ENCODE results near the gene PRKD2. TPM values are rescaled to one million over a fixed set of nuclear protein-coding genes. Genes with fewer than 3 reads are reported as not detected.
"Not testable (repeated sequence)": the region's sequence is repeated elsewhere in the genome, so short reads cannot be mapped to it uniquely, and the experiment has no call there.

The PRKD2 gene
- total and polyA plus RNA-seq, 3 donors from 2014 or later, result 22.6 to 35.4 (median 25.6) TPM

DNA sequence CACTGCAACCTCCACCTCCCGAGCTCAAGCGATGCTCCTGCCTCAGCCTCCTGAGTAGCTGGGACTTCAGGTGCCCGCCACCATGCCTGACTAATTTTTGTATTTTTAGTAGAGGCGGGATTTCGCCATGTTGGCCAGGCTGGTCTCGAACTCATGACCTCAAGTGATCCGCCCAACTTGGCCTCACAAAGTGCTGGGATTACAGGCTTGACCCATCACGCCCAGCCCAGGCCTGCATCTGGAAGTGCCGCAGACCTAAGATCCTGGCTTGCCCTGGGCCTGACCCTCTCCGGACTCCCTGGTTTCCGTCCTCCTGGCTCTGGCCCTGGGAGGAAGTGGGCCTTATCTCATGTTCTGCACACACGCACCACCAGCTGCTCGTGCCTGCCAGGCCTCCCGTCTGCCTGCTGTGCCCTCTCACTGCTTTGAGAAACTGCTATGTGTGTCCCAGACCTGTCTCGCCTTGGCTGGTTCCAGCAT, 87.3 kb downstream of the PRKD2 start:
- TF ChIP-seq POLR2A (IDR thresholded peaks at IDR 0.05), result no peak
- TF ChIP-seq, protein P1, sequence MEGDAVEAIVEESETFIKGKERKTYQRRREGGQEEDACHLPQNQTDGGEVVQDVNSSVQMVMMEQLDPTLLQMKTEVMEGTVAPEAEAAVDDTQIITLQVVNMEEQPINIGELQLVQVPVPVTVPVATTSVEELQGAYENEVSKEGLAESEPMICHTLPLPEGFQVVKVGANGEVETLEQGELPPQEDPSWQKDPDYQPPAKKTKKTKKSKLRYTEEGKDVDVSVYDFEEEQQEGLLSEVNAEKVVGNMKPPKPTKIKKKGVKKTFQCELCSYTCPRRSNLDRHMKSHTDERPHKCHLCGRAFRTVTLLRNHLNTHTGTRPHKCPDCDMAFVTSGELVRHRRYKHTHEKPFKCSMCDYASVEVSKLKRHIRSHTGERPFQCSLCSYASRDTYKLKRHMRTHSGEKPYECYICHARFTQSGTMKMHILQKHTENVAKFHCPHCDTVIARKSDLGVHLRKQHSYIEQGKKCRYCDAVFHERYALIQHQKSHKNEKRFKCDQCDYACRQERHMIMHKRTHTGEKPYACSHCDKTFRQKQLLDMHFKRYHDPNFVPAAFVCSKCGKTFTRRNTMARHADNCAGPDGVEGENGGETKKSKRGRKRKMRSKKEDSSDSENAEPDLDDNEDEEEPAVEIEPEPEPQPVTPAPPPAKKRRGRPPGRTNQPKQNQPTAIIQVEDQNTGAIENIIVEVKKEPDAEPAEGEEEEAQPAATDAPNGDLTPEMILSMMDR (IDR thresholded peaks at IDR 0.05), result no peak
- no peak overlapping the region for H3K4me3 ChIP-seq
- no peak for DNase-seq
- no peaks in the 10 kb centered on the region for H3K36me3 ChIP-seq (ENCODE audit: low read depth, missing control alignments)
- H3K27ac ChIP-seq, result no peak overlapping the region
- H3K27me3 ChIP-seq, result no peaks in the 10 kb centered on the region
- no peaks in the 10 kb centered on the region for H3K9me3 ChIP-seq
- WGBS, 2 donors, result 70 to 86% methylated on average over 13 to 15 of the region's 15 CpGs
- intact Hi-C loops (cut with DNase I; ENCODE audit: low total_unique reads), result no loop called here
- H3K4me1 ChIP-seq, result peaks cover 7% of the 10 kb centered on the region

- WGBS, 2 donors, result 87 to 89% methylated on average over 7 of the region's 7 CpGs
- H3K4me3 ChIP-seq; H3K4me1 ChIP-seq; H3K27ac ChIP-seq; intact Hi-C loops (cut with DNase I; ENCODE audit: low total_unique reads); H3K27me3 ChIP-seq; H3K36me3 ChIP-seq (ENCODE audit: low read depth, missing control alignments); DNase-seq; H3K9me3 ChIP-seq: not testable (repeated sequence)
These were observed 87.9 kb downstream of the PRKD2 start for GRCh38 chr19:46628970-46629369.

- intact Hi-C loops (cut with DNase I; ENCODE audit: low total_unique reads), result no loop called here
- H3K9me3 ChIP-seq, result no peaks in the 10 kb centered on the region
- WGBS, 2 donors, result 74 to 85% methylated on average over 12 to 14 of the region's 14 CpGs
- no peak for DNase-seq
- H3K27ac ChIP-seq, result no peak overlapping the region
- H3K36me3 ChIP-seq (ENCODE audit: low read depth, missing control alignments), result no peaks in the 10 kb centered on the region
- H3K27me3 ChIP-seq, result no peaks in the 10 kb centered on the region
- H3K4me3 ChIP-seq, result no peak overlapping the region
- H3K4me1 ChIP-seq, result peaks cover 4% of the 10 kb centered on the region
- TF ChIP-seq, protein P1 (IDR thresholded peaks at IDR 0.05), result no peak
- TF ChIP-seq POLR2A (IDR thresholded peaks at IDR 0.05), result no peak
These were observed 90.5 kb downstream of the PRKD2 start for GRCh38 chr19:46626446-46626845.

DNA sequence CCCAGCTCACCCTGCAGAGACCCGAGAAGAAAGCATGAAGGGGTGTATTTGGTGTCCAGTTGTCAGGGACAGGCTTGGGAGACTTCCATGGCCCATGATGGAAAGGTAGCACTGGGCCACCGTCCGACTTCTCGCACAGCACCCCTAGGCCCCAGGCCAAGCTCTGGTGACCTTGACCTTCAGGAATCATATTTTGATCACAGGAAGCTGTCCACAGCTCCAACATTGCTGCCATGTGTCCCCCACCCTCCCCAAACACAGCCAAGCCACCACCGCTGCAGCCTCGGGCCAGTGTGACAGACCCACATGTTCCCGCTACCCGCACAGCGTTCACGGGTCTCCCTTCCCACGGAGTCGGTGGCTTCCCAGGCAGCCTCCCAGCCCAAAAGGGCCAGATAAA, 91.2 kb downstream of the PRKD2 start:
- no peaks in the 10 kb centered on the region for H3K36me3 ChIP-seq (ENCODE audit: low read depth, missing control alignments)
- H3K27me3 ChIP-seq, result no peaks in the 10 kb centered on the region
- peak overlapping the region in 1 of 2 donors; percentile 45 for H3K27ac ChIP-seq
- WGBS, 2 donors, result 84% methylated on average over 4 to 12 of the region's 12 CpGs
- peaks cover 4% of the 10 kb centered on the region for H3K4me1 ChIP-seq
- intact Hi-C loops (cut with DNase I; ENCODE audit: low total_unique reads), result no loop called here
- H3K9me3 ChIP-seq, result no peaks in the 10 kb centered on the region
- no peak overlapping the region for H3K4me3 ChIP-seq
- TF ChIP-seq, protein P1 (IDR thresholded peaks at IDR 0.05), result no peak
- TF ChIP-seq POLR2A (IDR thresholded peaks at IDR 0.05), result no peak
- no peak for DNase-seq

DNA sequence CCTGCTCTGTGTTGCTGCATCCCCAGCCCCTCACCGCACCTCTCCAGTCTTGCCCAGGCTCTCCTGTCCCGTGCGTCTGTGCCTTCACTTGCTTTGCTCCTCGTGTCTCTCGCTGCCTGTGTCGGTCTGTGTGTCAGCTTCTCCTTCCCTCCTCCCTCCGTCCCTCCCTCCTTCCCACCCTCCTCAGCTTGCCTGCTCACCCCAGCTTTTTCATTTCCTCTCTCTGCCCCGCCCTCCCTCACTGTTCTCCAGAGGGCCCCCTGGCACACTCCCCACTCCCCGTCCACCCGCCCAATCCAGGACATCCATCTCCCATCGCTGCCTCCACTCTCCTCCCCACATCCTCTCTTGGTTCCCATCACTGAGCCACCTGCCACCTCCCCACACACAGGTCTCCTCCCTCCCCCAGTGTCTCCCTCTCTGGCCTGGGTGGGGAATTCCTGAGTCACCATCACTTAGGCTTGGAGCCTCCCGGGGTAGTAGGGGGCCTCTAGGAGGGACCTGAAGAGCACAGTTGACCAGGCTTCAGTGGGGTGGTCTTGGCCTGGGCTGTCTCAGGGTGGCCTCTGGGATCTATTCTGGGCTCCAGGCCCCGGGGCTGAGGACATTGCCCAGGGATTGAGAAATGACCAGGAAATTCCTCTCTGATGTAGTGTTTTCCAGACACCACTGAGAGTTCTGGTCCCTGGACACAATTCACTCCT, 91.8 kb downstream of the PRKD2 start, which contains the start of gene PTGIR:
TSS of gene PTGIR (minus strand) at position 132 of the 704 bp plus-strand sequence. CDS start 864 bp downstream, outside the sequence.
- Histone ChIP-seq H3K9me3 (no peaks in the 10 kb centered on the region), H3K4me3 (peak within 1 kb of the TSS in 1 of 2 donors; percentile 29), H3K4me1 (peaks cover 4% of the 10 kb centered on the region), H3K27ac (peak within 1 kb of the TSS in 1 of 2 donors; percentile 45), H3K36me3 (ENCODE audit: low read depth, missing control alignments) (no peaks in the 10 kb centered on the region), H3K27me3 (no peaks in the 10 kb centered on the region)
- TF ChIP-seq POLR2A (IDR thresholded peaks at IDR 0.05), result no peak
- TF ChIP-seq, protein P1 (IDR thresholded peaks at IDR 0.05), result no peak
- 53 to 54% methylated on average over 13 of the region's 13 CpGs for WGBS, 2 donors
- peak; percentile 48 for DNase-seq
- intact Hi-C loops (cut with DNase I; ENCODE audit: low total_unique reads), result no loop called here

MicroRNAs within 50 kb of the gene (microRNA counts, 767-probe panel; counts per million panel counts)
- 1,987 to 5,406 counts per million in 2 donors for microRNA hsa-miR-320e

Small RNAs within 50 kb of the gene (microRNA-seq; reads per million reads assigned to microRNA genes)
- gene MIR320E (ENCODE audit: borderline number of aligned reads in 2 of 2, borderline replicate concordance in 1 of 2), result 6.2 to 10.4 reads per million in 2 donors

Small RNAs within 50 kb of the gene (small RNA-seq; reads per million reads assigned to genes)
- gene MIR320E (0 to 0.18 reads per million in 2 donors), gene RF00019 (0 reads per million in 2 donors), gene RN7SL364P (0 to 0.19 reads per million in 2 donors)

Other genes starting within 250 kb of the PRKD2 start
- gene PNMA8A, start 245.6 kb downstream of the PRKD2 start, total RNA-seq, result 10 to 100 TPM; 34.9 to 44.3 TPM
- 48.1 TPM for gene PNMA8A, start 245.6 kb downstream of the PRKD2 start, polyA plus RNA-seq (ENCODE audit: insufficient read depth, low read depth, low replicate concordance)
- gene PNMA8B, start 221.2 kb downstream of the PRKD2 start, total RNA-seq, result 1 to 10 TPM; 3.1 TPM
- gene PNMA8B, start 221.2 kb downstream of the PRKD2 start, polyA plus RNA-seq (ENCODE audit: insufficient read depth, low read depth, low replicate concordance), result 1.6 TPM
- 100 to 1,000 TPM; 357 to 380 TPM for gene CALM3, start 115.8 kb downstream of the PRKD2 start, total RNA-seq
- 889 TPM for gene CALM3, start 115.8 kb downstream of the PRKD2 start, polyA plus RNA-seq (ENCODE audit: insufficient read depth, low read depth, low replicate concordance)
- under 1 TPM; 0.63 to 0.87 TPM for gene PTGIR, start 92.0 kb downstream of the PRKD2 start, total RNA-seq
- 1.0 TPM for gene PTGIR, start 92.0 kb downstream of the PRKD2 start, polyA plus RNA-seq (ENCODE audit: insufficient read depth, low read depth, low replicate concordance)
- not detected for gene GNG8, start 80.9 kb downstream of the PRKD2 start, total RNA-seq
- gene GNG8, start 80.9 kb downstream of the PRKD2 start, polyA plus RNA-seq (ENCODE audit: insufficient read depth, low read depth, low replicate concordance), result not detected
- 10 to 100 TPM; 17.2 to 30.6 TPM for gene DACT3, start 55.9 kb downstream of the PRKD2 start, total RNA-seq
- 19.8 TPM for gene DACT3, start 55.9 kb downstream of the PRKD2 start, polyA plus RNA-seq (ENCODE audit: insufficient read depth, low read depth, low replicate concordance)
- 10 to 100 TPM; 33.0 to 37.2 TPM for gene FKRP, start 28.9 kb upstream of the PRKD2 start, total RNA-seq
- gene FKRP, start 28.9 kb upstream of the PRKD2 start, polyA plus RNA-seq (ENCODE audit: insufficient read depth, low read depth, low replicate concordance), result 22.9 TPM
- 100 to 1,000 TPM; 229 to 308 TPM for gene STRN4, start 29.3 kb upstream of the PRKD2 start, total RNA-seq
- 213 TPM for gene STRN4, start 29.3 kb upstream of the PRKD2 start, polyA plus RNA-seq (ENCODE audit: insufficient read depth, low read depth, low replicate concordance)
- 10 to 100 TPM; 58.1 to 69.9 TPM for gene SLC1A5, start 71.5 kb upstream of the PRKD2 start, total RNA-seq
- gene SLC1A5, start 71.5 kb upstream of the PRKD2 start, polyA plus RNA-seq (ENCODE audit: insufficient read depth, low read depth, low replicate concordance), result 91.0 TPM
- gene AP2S1, start 133.7 kb upstream of the PRKD2 start, total RNA-seq, result 100 to 1,000 TPM; 121 to 140 TPM
- gene AP2S1, start 133.7 kb upstream of the PRKD2 start, polyA plus RNA-seq (ENCODE audit: insufficient read depth, low read depth, low replicate concordance), result 127 TPM
- gene ARHGAP35, start 143.9 kb upstream of the PRKD2 start, total RNA-seq, result 100 to 1,000 TPM in 1 of 2 donors, 10 to 100 TPM in 1; 71.9 to 112 TPM
- gene ARHGAP35, start 143.9 kb upstream of the PRKD2 start, polyA plus RNA-seq (ENCODE audit: insufficient read depth, low read depth, low replicate concordance), result 155 TPM